GM12878 (cell line): ENCODE results near the gene CLCNKA.

ENCODE experiments used
- BCLAF1 ChIP-seq: fragments of 450-650 bp; IDR thresholded peaks from 2 replicates; pipeline ENCODE4 v1.6.1; 2017; ENCODE audit warnings: antibody characterized with exemption, mild to moderate bottlenecking, moderate library complexity
- CTCF ChIP-seq, 3 experiments: IDR thresholded peaks in 2 of 3; conservative IDR thresholded peaks in 1 of 3; 2 replicates each; pipeline ENCODE4 v1.5.1; 2011; ENCODE audit warnings: low read depth in 3 of 3, low read length in 3 of 3, mild to moderate bottlenecking in 3 of 3, control low read depth in 2 of 3, moderate library complexity in 2 of 3, inconsistent platforms in 1 of 3, mixed read lengths in 1 of 3; ENCODE audit not compliant: control insufficient read depth in 2 of 3, insufficient read depth in 1 of 3; ENCODE audit errors: extremely low read depth in 1 of 3
- EP300 ChIP-seq, 2 experiments: fragments of 150-350 bp in 1 of 2; IDR thresholded peaks; 2 replicates each; pipeline ENCODE4 v1.6.1; 2011 to 2012; ENCODE audit warnings: low read depth in 2 of 2, low read length in 2 of 2, borderline replicate concordance in 1 of 2, improper control_type of control experiment in 1 of 2, inconsistent platforms in 1 of 2; ENCODE audit not compliant: control insufficient read depth in 1 of 2
- EZH2 ChIP-seq: IDR thresholded peaks from 2 replicates; pipeline ENCODE4 v1.6.1; 2012; ENCODE audit warnings: low read depth, mild to moderate bottlenecking, control low read depth, inconsistent platforms, low read length, borderline replicate concordance; ENCODE audit not compliant: control insufficient read depth
- FOXM1 ChIP-seq: IDR thresholded peaks from 2 replicates; pipeline ENCODE4 v1.6.1; 2012; ENCODE audit warnings: low read depth, mild to moderate bottlenecking, inconsistent platforms, low read length, moderate library complexity
- GABPA ChIP-seq: IDR thresholded peaks from 2 replicates; pipeline ENCODE4 v1.6.1; 2014; ENCODE audit warnings: antibody characterized with exemption, low read depth, mild to moderate bottlenecking, inconsistent platforms
- HDGF ChIP-seq: fragments of 450-650 bp; IDR thresholded peaks from 2 replicates; pipeline ENCODE4 v1.6.1; 2016; ENCODE audit warnings: antibody characterized with exemption
- POLR2A ChIP-seq: IDR thresholded peaks from 2 replicates; pipeline ENCODE4 v1.6.1; 2011; ENCODE audit warnings: low read depth, mild to moderate bottlenecking, low read length
- POLR2AphosphoS5 ChIP-seq: IDR thresholded peaks from 2 replicates; pipeline ENCODE4 v1.6.1; 2011; ENCODE audit warnings: mild to moderate bottlenecking, low read length, inconsistent platforms
- SIN3A ChIP-seq: IDR thresholded peaks from 2 replicates; pipeline ENCODE4 v1.6.1; 2012; ENCODE audit warnings: low read depth, low read length, improper control_type of control experiment
- TF ChIP-seq, protein P1 (sequence below): fragments of 150-350 bp; IDR thresholded peaks from 2 replicates; pipeline ENCODE4 v1.6.1; 2016; ENCODE audit warnings: low read depth, low read length
- TF ChIP-seq, protein P2 (sequence below): IDR thresholded peaks from 2 replicates; pipeline ENCODE4 v1.6.1; 2012; ENCODE audit warnings: low read depth, low read length, improper control_type of control experiment
- TF ChIP-seq, protein P3 (sequence below): fragments of 450-650 bp; IDR thresholded peaks from 2 replicates; pipeline ENCODE4 v1.6.1; 2017; ENCODE audit warnings: mild to moderate bottlenecking, moderate library complexity

DNA sequence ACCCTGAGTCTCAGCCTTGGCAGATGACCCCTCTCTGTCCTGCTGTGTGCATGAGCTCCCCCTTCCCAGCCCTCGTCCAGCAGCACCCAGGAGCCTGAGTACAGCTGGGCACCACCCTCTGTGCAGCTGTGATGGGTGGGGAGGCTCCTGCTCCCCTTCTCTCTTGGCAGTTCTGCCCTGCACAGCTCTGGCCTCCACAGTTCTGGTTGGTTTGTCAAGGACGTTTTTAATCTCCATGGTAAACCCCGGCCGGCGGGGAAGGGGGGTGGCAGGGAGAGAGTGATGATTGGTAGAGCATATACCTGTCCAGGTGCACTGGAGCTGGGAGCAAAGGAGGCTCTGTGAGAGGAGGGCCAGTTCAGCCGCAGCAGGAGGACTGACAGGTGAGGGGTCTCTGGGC is at the start of gene CLCNKA:
- TF ChIP-seq EZH2 (no peak), CTCF (IDR thresholded peaks at IDR 0.05 in 2 of 3, conservative IDR thresholded peaks at IDR 0.05 in 1 of 3; ENCODE audit: control insufficient read depth in 2 of 3, extremely low read depth in 1 of 3, insufficient read depth in 1 of 3, low read depth in 3 of 3, low read length in 3 of 3) (no peak), EP300 (IDR thresholded peaks at IDR 0.05; ENCODE audit: borderline replicate concordance in 1 of 2, control insufficient read depth in 1 of 2, low read depth in 2 of 2, low read length in 2 of 2) (no peak), POLR2A (no peak), SIN3A (no peak), GABPA (no peak), BCLAF1 (no peak), POLR2AphosphoS5 (no peak), FOXM1 (no peak), HDGF (no peak)
- TF ChIP-seq, protein P1, sequence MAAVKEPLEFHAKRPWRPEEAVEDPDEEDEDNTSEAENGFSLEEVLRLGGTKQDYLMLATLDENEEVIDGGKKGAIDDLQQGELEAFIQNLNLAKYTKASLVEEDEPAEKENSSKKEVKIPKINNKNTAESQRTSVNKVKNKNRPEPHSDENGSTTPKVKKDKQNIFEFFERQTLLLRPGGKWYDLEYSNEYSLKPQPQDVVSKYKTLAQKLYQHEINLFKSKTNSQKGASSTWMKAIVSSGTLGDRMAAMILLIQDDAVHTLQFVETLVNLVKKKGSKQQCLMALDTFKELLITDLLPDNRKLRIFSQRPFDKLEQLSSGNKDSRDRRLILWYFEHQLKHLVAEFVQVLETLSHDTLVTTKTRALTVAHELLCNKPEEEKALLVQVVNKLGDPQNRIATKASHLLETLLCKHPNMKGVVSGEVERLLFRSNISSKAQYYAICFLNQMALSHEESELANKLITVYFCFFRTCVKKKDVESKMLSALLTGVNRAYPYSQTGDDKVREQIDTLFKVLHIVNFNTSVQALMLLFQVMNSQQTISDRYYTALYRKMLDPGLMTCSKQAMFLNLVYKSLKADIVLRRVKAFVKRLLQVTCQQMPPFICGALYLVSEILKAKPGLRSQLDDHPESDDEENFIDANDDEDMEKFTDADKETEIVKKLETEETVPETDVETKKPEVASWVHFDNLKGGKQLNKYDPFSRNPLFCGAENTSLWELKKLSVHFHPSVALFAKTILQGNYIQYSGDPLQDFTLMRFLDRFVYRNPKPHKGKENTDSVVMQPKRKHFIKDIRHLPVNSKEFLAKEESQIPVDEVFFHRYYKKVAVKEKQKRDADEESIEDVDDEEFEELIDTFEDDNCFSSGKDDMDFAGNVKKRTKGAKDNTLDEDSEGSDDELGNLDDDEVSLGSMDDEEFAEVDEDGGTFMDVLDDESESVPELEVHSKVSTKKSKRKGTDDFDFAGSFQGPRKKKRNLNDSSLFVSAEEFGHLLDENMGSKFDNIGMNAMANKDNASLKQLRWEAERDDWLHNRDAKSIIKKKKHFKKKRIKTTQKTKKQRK = no peak
- TF ChIP-seq, protein P2, sequence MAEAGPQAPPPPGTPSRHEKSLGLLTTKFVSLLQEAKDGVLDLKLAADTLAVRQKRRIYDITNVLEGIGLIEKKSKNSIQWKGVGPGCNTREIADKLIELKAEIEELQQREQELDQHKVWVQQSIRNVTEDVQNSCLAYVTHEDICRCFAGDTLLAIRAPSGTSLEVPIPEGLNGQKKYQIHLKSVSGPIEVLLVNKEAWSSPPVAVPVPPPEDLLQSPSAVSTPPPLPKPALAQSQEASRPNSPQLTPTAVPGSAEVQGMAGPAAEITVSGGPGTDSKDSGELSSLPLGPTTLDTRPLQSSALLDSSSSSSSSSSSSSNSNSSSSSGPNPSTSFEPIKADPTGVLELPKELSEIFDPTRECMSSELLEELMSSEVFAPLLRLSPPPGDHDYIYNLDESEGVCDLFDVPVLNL = no peak
- TF ChIP-seq, protein P3, sequence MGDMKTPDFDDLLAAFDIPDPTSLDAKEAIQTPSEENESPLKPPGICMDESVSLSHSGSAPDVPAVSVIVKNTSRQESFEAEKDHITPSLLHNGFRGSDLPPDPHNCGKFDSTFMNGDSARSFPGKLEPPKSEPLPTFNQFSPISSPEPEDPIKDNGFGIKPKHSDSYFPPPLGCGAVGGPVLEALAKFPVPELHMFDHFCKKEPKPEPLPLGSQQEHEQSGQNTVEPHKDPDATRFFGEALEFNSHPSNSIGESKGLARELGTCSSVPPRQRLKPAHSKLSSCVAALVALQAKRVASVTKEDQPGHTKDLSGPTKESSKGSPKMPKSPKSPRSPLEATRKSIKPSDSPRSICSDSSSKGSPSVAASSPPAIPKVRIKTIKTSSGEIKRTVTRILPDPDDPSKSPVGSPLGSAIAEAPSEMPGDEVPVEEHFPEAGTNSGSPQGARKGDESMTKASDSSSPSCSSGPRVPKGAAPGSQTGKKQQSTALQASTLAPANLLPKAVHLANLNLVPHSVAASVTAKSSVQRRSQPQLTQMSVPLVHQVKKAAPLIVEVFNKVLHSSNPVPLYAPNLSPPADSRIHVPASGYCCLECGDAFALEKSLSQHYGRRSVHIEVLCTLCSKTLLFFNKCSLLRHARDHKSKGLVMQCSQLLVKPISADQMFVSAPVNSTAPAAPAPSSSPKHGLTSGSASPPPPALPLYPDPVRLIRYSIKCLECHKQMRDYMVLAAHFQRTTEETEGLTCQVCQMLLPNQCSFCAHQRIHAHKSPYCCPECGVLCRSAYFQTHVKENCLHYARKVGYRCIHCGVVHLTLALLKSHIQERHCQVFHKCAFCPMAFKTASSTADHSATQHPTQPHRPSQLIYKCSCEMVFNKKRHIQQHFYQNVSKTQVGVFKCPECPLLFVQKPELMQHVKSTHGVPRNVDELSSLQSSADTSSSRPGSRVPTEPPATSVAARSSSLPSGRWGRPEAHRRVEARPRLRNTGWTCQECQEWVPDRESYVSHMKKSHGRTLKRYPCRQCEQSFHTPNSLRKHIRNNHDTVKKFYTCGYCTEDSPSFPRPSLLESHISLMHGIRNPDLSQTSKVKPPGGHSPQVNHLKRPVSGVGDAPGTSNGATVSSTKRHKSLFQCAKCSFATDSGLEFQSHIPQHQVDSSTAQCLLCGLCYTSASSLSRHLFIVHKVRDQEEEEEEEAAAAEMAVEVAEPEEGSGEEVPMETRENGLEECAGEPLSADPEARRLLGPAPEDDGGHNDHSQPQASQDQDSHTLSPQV = no peak
